ENCODE measurements around the gene INPP4A. TPM values are rescaled to one million over a fixed set of nuclear protein-coding genes. Genes with fewer than 3 reads are reported as not detected.

Gene INPP4A
- total and polyA plus RNA-seq, 5 donors, result 5.1 to 18.1 (median 15.8) TPM

GRCh38 chr2:98488252-98488651, 43.6 kb downstream of the INPP4A start:
- no peak for ATAC-seq
- H3K4me1 ChIP-seq (ENCODE audit: control insufficient read depth, insufficient read depth, low read length), result peaks cover 25% of the 10 kb centered on the region
- no peak overlapping the region for H3K4me3 ChIP-seq (ENCODE audit: low read length)
- H3K27me3 ChIP-seq (ENCODE audit: control insufficient read depth, insufficient read depth), result no peaks in the 10 kb centered on the region
- H3K9me3 ChIP-seq (ENCODE audit: control insufficient read depth, low read length), result no peaks in the 10 kb centered on the region
- intact Hi-C loops (cut with DNase I), result no loop called here
- 96% methylated on average over 4 of the region's 4 CpGs for WGBS
- H3K27ac ChIP-seq (ENCODE audit: low read length), result no peak overlapping the region
- DNase-seq, result no peak

- no peaks in the 10 kb centered on the region for H3K27me3 ChIP-seq (ENCODE audit: control insufficient read depth, insufficient read depth)
- no peak for ATAC-seq
- peaks cover 26% of the 10 kb centered on the region for H3K4me1 ChIP-seq (ENCODE audit: control insufficient read depth, insufficient read depth, low read length)
- WGBS, result 93% methylated on average over 3 of the region's 3 CpGs
- DNase-seq, result no peak
- no peaks in the 10 kb centered on the region for H3K9me3 ChIP-seq (ENCODE audit: control insufficient read depth, low read length)
- no peak overlapping the region for H3K27ac ChIP-seq (ENCODE audit: low read length)
- intact Hi-C loops (cut with DNase I), result no loop called here
- no peak overlapping the region for H3K4me3 ChIP-seq (ENCODE audit: low read length)
These were observed 44.8 kb downstream of the INPP4A start for GRCh38 chr2:98489486-98489885.

DNA sequence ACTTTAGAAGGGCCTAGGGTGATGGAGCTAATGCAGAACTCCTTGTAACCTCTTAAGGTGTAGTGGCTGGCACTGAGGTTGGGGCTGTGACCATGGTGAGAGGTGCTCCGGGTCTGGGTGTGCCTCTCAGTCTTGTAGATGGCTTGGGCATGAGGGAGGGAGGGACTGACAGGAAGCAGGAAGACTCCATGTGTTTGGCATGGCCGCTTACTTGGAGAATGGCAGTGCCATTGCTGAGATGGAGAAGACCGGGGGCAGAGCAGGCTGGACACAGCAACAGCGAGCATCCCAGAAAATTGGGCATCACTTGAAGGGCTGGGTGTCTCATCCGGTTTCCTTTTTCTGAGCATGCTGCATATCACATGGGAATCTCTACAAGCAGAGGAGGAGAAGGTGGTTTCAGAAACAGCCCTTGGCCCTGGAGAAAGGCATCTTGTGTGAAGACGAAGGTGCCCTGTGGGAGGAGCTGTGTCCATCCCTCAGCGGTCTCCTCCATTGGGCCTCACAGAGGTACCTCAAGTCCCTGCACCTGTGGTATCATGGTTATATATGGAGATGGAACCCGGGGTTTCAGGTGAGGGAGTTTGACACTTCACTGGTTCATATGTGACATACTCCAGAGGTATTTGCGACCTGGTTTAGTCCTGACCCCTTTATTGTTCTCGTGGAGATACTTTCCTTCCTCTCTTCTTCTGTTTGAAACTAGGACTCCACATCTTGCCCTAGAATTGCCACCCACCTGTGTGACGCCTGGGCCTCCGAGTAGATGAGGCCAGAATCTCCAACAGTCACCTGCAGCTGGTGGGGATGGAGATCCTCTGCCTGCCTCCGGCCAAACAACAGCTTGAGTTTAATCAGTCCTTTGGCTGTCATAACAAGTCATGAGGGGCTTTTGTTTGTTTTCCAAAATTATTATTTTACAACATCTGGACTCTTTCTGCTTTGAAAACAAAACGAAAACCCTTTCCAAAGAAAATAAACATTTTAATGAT, 45.6 kb downstream of the INPP4A start:
- intact Hi-C loops (cut with DNase I), result no loop called here
- DNase-seq (no peak), ATAC-seq (no peak)
- Histone ChIP-seq H3K9me3 (ENCODE audit: control insufficient read depth, low read length) (no peaks in the 10 kb centered on the region), H3K4me3 (ENCODE audit: low read length) (no peak overlapping the region), H3K27ac (ENCODE audit: low read length) (no peak overlapping the region), H3K4me1 (ENCODE audit: control insufficient read depth, insufficient read depth, low read length) (peaks cover 26% of the 10 kb centered on the region), H3K27me3 (ENCODE audit: control insufficient read depth, insufficient read depth) (no peaks in the 10 kb centered on the region)
- 85% methylated on average over 14 of the region's 14 CpGs for WGBS

DNA sequence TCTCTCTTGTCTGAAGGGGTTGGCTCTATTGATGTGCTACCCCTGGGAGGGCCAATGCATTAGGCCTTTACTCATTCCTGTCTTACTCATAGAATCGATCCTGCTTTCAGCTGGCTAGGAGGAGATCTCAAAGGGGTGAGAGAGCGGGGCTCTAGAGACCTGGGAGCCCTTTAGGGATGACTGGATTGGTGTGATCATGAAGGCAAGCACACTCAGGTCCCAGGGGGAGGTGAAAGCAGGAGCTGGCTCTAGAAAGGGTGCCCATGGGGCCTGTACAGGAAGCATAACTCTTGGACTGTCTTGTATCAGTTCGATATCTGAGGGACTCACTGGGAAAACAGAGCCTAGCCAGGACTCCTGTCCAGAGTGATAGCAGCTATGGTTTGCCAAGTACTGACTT, 47.8 kb downstream of the INPP4A start:
- no peaks in the 10 kb centered on the region for H3K9me3 ChIP-seq (ENCODE audit: control insufficient read depth, low read length)
- H3K4me3 ChIP-seq (ENCODE audit: low read length), result no peak overlapping the region
- no peak overlapping the region for H3K27ac ChIP-seq (ENCODE audit: low read length)
- intact Hi-C loops (cut with DNase I), result no loop called here
- WGBS, result 56% methylated on average over 3 of the region's 3 CpGs
- DNase-seq, result peak in 1 of 3 donors; percentile 51
- H3K4me1 ChIP-seq (ENCODE audit: control insufficient read depth, insufficient read depth, low read length), result peaks cover 24% of the 10 kb centered on the region
- no peaks in the 10 kb centered on the region for H3K27me3 ChIP-seq (ENCODE audit: control insufficient read depth, insufficient read depth)
- peak; percentile 27 to 74 for ATAC-seq

DNA sequence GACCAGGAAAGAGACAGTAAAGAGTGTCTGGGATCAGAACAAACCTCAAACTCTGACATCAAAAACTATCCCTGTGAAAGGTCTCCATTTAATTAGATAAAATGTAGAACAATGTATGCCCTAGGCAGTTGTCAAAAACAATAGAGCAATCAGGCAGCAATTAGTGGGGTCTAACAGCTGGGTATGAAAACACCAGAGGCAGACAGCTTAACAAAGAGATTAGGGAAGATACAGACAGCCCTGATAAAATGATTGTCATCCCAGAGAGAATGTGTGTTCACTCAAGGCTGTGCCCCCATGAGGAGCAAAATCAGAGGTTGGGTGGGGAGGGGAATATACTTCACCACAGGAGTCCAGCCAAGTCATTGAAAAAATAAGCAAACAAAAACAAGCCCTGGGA, 50.0 kb downstream of the INPP4A start:
- Histone ChIP-seq H3K27ac (ENCODE audit: low read length) (no peak overlapping the region), H3K4me3 (ENCODE audit: low read length) (no peak overlapping the region), H3K4me1 (ENCODE audit: control insufficient read depth, insufficient read depth, low read length) (peaks cover 18% of the 10 kb centered on the region), H3K27me3 (ENCODE audit: control insufficient read depth, insufficient read depth) (no peaks in the 10 kb centered on the region), H3K9me3 (ENCODE audit: control insufficient read depth, low read length) (no peaks in the 10 kb centered on the region)
- ATAC-seq, result no peak
- DNase-seq, result no peak
- intact Hi-C loops (cut with DNase I), result no loop called here

GRCh38 chr2:98496750-98497493, 52.3 kb downstream of the INPP4A start:
- 94% methylated on average over 4 of the region's 4 CpGs for WGBS
- Histone ChIP-seq H3K27ac (ENCODE audit: low read length) (no peak overlapping the region), H3K27me3 (ENCODE audit: control insufficient read depth, insufficient read depth) (no peaks in the 10 kb centered on the region), H3K4me1 (ENCODE audit: control insufficient read depth, insufficient read depth, low read length) (peaks cover 13% of the 10 kb centered on the region), H3K9me3 (ENCODE audit: control insufficient read depth, low read length) (no peaks in the 10 kb centered on the region), H3K4me3 (ENCODE audit: low read length) (no peak overlapping the region)
- DNase-seq (no peak), ATAC-seq (peak in 1 of 2 donors; percentile 21)
- intact Hi-C loops (cut with DNase I), result no loop called here

DNA sequence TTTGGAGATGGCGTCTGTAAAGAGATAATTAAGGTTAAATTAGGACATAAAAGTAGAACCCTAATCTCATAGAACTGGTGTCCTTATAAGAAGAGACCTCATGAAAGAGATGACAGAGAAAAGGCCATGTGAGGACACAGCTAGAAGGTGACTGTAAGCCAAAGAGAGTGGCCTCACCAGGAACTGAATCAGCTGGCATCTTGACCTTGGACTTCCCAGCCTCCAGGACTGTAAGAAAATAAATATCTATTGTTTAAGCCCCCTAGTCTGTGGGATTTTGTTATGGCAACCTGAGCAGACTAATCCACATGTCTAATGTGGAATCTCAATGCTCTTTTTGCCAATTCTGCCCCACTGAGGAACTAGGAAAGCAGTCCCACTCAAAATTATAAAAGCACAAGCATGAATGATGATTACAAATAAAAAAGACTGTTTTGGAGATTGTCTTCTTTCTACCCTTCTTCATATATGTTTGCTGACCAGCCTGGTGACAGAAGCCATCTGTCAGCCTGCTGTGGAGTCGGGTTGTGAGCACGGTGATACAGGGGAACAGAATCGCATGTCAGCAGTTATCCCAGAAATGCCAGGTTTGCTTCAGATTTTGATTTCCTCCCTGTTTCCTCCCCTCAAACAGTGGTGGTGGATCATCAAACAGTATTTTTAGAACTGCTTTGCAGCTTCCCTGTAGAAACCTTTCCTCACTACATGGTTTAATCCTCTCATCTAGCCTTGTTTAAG, 54.2 kb downstream of the INPP4A start:
- no peak for DNase-seq
- intact Hi-C loops (cut with DNase I), result no loop called here
- H3K9me3 ChIP-seq (ENCODE audit: control insufficient read depth, low read length), result no peaks in the 10 kb centered on the region
- no peak for ATAC-seq
- peaks cover 15% of the 10 kb centered on the region for H3K4me1 ChIP-seq (ENCODE audit: control insufficient read depth, insufficient read depth, low read length)
- H3K4me3 ChIP-seq (ENCODE audit: low read length), result no peak overlapping the region
- WGBS, result 66% methylated on average over 4 of the region's 4 CpGs
- H3K27ac ChIP-seq (ENCODE audit: low read length), result no peak overlapping the region
- H3K27me3 ChIP-seq (ENCODE audit: control insufficient read depth, insufficient read depth), result no peaks in the 10 kb centered on the region

DNA sequence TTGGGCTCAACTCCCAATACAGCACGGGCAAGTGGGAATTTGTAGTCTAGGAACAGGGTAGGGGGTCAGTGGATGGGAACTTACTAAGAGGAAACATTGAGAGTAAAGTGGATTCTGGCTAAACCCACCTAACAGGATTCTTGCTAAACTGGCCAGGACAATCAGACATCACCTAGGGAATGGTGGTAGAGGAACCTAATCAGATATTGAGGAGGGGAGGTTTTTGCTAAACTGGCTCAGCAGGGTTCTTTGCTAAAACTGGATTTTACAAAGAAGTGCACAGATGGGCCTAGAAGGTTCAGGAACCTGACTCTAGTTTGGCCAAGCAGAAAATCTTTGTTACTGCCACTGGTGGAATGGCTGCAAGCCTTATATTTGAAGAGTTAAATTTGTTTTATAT, 55.9 kb downstream of the INPP4A start:
- ATAC-seq (no peak), DNase-seq (no peak)
- WGBS, result 96% methylated on average over 1 of the region's 1 CpG
- no peak overlapping the region for H3K4me3 ChIP-seq (ENCODE audit: low read length)
- H3K27me3 ChIP-seq (ENCODE audit: control insufficient read depth, insufficient read depth), result no peaks in the 10 kb centered on the region
- H3K9me3 ChIP-seq (ENCODE audit: control insufficient read depth, low read length), result no peaks in the 10 kb centered on the region
- no peak overlapping the region for H3K27ac ChIP-seq (ENCODE audit: low read length)
- H3K4me1 ChIP-seq (ENCODE audit: control insufficient read depth, insufficient read depth, low read length), result peaks cover 22% of the 10 kb centered on the region
- intact Hi-C loops (cut with DNase I), result no loop called here

DNA sequence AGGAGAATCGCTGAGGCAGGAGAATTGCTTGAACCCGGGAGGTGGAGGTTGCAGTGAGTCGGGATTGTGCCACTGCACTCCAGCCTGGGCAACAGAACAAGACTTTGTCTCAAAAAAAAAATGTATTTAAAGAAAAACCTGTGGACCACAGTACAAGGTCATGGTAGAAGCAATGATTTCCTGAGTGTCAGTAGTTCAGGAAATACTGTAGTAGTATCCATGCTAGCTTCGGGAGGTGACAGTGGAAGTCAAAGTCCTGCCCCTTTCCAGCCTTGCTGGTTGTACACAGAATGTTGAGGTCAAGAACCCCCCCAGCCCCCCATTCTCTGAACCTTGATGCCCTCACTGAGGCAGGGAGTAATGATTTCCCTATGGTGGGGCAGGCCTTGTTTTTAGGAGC, 56.6 kb downstream of the INPP4A start:
- WGBS, result 93% methylated on average over 4 of the region's 4 CpGs
- H3K4me3 ChIP-seq (ENCODE audit: low read length), result no peak overlapping the region
- H3K27me3 ChIP-seq (ENCODE audit: control insufficient read depth, insufficient read depth), result no peaks in the 10 kb centered on the region
- ATAC-seq (no peak), DNase-seq (no peak)
- peaks cover 22% of the 10 kb centered on the region for H3K4me1 ChIP-seq (ENCODE audit: control insufficient read depth, insufficient read depth, low read length)
- H3K27ac ChIP-seq (ENCODE audit: low read length), result no peak overlapping the region
- intact Hi-C loops (cut with DNase I), result no loop called here
- H3K9me3 ChIP-seq (ENCODE audit: control insufficient read depth, low read length), result no peaks in the 10 kb centered on the region

GRCh38 chr2:98501876-98502275, 57.2 kb downstream of the INPP4A start:
- ATAC-seq (no peak), DNase-seq (no peak)
- H3K4me3 ChIP-seq (ENCODE audit: low read length), result no peak overlapping the region
- intact Hi-C loops (cut with DNase I), result no loop called here
- WGBS, result 98% methylated on average over 3 of the region's 3 CpGs
- H3K4me1 ChIP-seq (ENCODE audit: control insufficient read depth, insufficient read depth, low read length), result peaks cover 26% of the 10 kb centered on the region
- H3K27me3 ChIP-seq (ENCODE audit: control insufficient read depth, insufficient read depth), result no peaks in the 10 kb centered on the region
- H3K9me3 ChIP-seq (ENCODE audit: control insufficient read depth, low read length), result no peaks in the 10 kb centered on the region
- no peak overlapping the region for H3K27ac ChIP-seq (ENCODE audit: low read length)

Data from right cardiac atrium (tissue), 5 donors.